Measurements from ENCODE around the gene ADGRL4.

DNA sequence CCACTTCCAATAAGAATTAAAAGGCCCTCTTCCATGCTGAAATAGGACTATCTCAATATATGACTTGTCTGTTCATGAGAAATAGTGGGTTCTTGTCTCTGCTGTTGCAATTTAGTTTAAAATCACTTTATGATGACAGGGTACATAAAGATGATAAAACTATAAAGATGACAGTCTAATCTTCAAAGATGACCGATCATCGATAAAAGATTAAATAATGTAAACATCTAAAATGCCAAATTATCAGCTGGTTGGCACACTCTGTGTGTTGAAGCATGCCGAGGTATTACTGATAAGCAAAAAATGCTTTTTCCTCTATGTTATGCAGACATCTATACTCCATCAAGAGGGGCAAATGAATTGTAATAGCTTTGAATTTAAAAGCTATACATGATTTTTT is 89.5 kb downstream of the ADGRL4 start:
- no peak for TF ChIP-seq POLR2A (IDR thresholded peaks at IDR 0.05; ENCODE audit: low read depth, low read length)
- no peak for TF ChIP-seq POLR2AphosphoS5 (IDR thresholded peaks at IDR 0.05; ENCODE audit: low read depth, low read length)
